Tibial artery (tissue), 4 donors: ENCODE results near the gene SLC26A8.

Experiments
- DNase-seq, 2 donors: peaks; one replicate each; pipeline ENCODE4 v3.0.0-alpha.2; 2019
- H3K27ac ChIP-seq, 2 donors: fragments of 200-600 bp; sonication (generic) in 1 of 2; 1 replicate in 1 of 2; 2 replicates in 1 of 2; pipeline ENCODE4 v1.5.1; 2018 to 2019; ENCODE audit warnings: mild to moderate bottlenecking in 1 of 2
- H3K27me3 ChIP-seq, 2 donors: fragments of 200-600 bp; sonication (generic) in 1 of 2; one replicate each; pipeline versions ENCODE4 v1.5.1 to v1.6.0; 2016 to 2019
- H3K36me3 ChIP-seq, 3 donors: fragments of 200-600 bp; sonication (generic) in 2 of 3; one replicate each; pipeline ENCODE4 v1.5.1; 2016 to 2019; ENCODE audit warnings: mild to moderate bottlenecking in 2 of 3
- H3K4me1 ChIP-seq, 4 donors: fragments of 200-600 bp; sonication (generic) in 2 of 4; 1 replicate in 3 of 4; 2 replicates in 1 of 4; pipeline ENCODE4 v1.5.1; 2016 to 2019
- H3K4me3 ChIP-seq, 2 donors: fragments of 200-600 bp; sonication (generic) in 1 of 2; 1 replicate in 1 of 2; 2 replicates in 1 of 2; pipeline ENCODE4 v1.5.1; 2018 to 2019; ENCODE audit warnings: mild to moderate bottlenecking in 2 of 2
- H3K9me3 ChIP-seq, 3 donors: fragments of 200-600 bp; sonication (generic) in 1 of 3; one replicate each; pipeline ENCODE4 v1.5.1; 2016 to 2019
- CTCF ChIP-seq, 2 experiments: fragments of 200-600 bp in 1 of 2; fragments of 450-650 bp in 1 of 2; IDR thresholded peaks; one replicate each; pipeline ENCODE4 v1.5.1; 2017 to 2019; ENCODE audit warnings: antibody characterized with exemption in 2 of 2, mild to moderate bottlenecking in 1 of 2, moderate library complexity in 1 of 2
- intact Hi-C: fragments of 100-400 bp; cut with DNase I; formaldehyde crosslinking; loops from one replicate; pipeline ENCODE4 v1.15.0; 2023; ENCODE audit warnings: low total_unique reads

Gene SLC26A8

DNA sequence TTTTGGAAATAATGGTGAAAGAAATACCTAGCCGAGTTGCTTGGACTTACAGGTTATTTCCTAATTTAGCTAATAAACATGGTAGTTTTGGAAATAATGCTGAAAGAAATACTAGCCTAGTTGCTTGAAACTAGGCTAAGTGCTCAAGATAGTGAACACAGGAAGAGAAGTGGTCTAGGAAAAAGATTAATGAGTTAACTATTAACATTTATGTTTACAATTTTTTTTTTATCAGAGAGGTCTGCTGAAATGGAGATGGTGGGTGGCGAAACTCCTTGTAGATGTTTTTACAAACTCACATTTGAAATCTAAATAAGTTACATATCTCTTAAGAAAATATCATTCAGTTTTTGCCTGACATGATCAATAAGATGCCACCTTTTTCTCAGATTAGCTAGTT is 42.4 kb upstream of the SLC26A8 start:
- peaks cover 0 to 55% (median 32%) of the 10 kb centered on the region in 4 donors for H3K4me1 ChIP-seq
- no peak overlapping the region for H3K27ac ChIP-seq

GRCh38 chr6:36065916-36066315 is 41.5 kb upstream of the SLC26A8 start:
- Histone ChIP-seq H3K4me1 (peaks cover 0 to 55% (median 33%) of the 10 kb centered on the region in 4 donors), H3K4me3 (no peak overlapping the region), H3K27me3 (no peaks in the 10 kb centered on the region), H3K27ac (no peak overlapping the region), H3K9me3 (no peaks in the 10 kb centered on the region), H3K36me3 (peaks cover 0 to 7% (median 0%) of the 10 kb centered on the region in 3 donors)
- DNase-seq, result no peak
- intact Hi-C loops, result no loop called here
- no peak for TF ChIP-seq CTCF (IDR thresholded peaks at IDR 0.05)

More for the DNA sequence above, 42.4 kb upstream of the SLC26A8 start:
- no peak overlapping the region for H3K4me3 ChIP-seq
- no peak for DNase-seq
- intact Hi-C loops, result no loop called here
- no peak for TF ChIP-seq CTCF (IDR thresholded peaks at IDR 0.05)
- H3K27me3 ChIP-seq, result no peaks in the 10 kb centered on the region
- H3K9me3 ChIP-seq, result no peaks in the 10 kb centered on the region
- no peaks in the 10 kb centered on the region for H3K36me3 ChIP-seq

- no peak for TF ChIP-seq CTCF (IDR thresholded peaks at IDR 0.05)
- H3K27ac ChIP-seq, result no peak overlapping the region
- no peak overlapping the region for H3K4me3 ChIP-seq
- H3K4me1 ChIP-seq, result peaks cover 0 to 55% (median 30%) of the 10 kb centered on the region in 4 donors
- no peak for DNase-seq
- peaks cover 3 to 15% (median 4%) of the 10 kb centered on the region in 3 donors for H3K36me3 ChIP-seq
- no peaks in the 10 kb centered on the region for H3K27me3 ChIP-seq
- intact Hi-C loops, result no loop called here
- H3K9me3 ChIP-seq, result no peaks in the 10 kb centered on the region
Observed at GRCh38 chr6:36064770-36065396, 40.4 kb upstream of the SLC26A8 start.

- Histone ChIP-seq H3K27me3 (no peaks in the 10 kb centered on the region), H3K27ac (no peak overlapping the region), H3K4me3 (no peak overlapping the region), H3K36me3 (peaks cover 7 to 20% (median 11%) of the 10 kb centered on the region in 3 donors), H3K4me1 (peaks cover 0 to 47% (median 28%) of the 10 kb centered on the region in 4 donors), H3K9me3 (no peaks in the 10 kb centered on the region)
- no peak for DNase-seq
- TF ChIP-seq CTCF (IDR thresholded peaks at IDR 0.05), result no peak
- intact Hi-C loops, result no loop called here
Observed at GRCh38 chr6:36063318-36064060, 39.0 kb upstream of the SLC26A8 start.

- intact Hi-C loops, result no loop called here
- H3K4me1 ChIP-seq, result peaks cover 0 to 43% (median 26%) of the 10 kb centered on the region in 4 donors
- no peak overlapping the region for H3K27ac ChIP-seq
Observed at GRCh38 chr6:36062247-36062646, 37.8 kb upstream of the SLC26A8 start.

More at GRCh38 chr6:36062247-36062646, 37.8 kb upstream of the SLC26A8 start:
- Histone ChIP-seq H3K27me3 (no peaks in the 10 kb centered on the region), H3K36me3 (peaks cover 7 to 20% (median 11%) of the 10 kb centered on the region in 3 donors), H3K9me3 (no peaks in the 10 kb centered on the region), H3K4me3 (no peak overlapping the region)
- no peak for TF ChIP-seq CTCF (IDR thresholded peaks at IDR 0.05)
- no peak for DNase-seq
